Gastrocnemius medialis (tissue), 4 donors: ENCODE results near the gene TRIM47.

Experiments used
- POLR2A ChIP-seq, 2 donors: fragments of 450-650 bp; IDR thresholded peaks; one replicate each; pipeline ENCODE4 v1.6.1; 2017; ENCODE audit warnings: antibody characterized with exemption in 2 of 2, mild to moderate bottlenecking in 2 of 2, moderate library complexity in 2 of 2
- TF ChIP-seq, protein P1 (sequence below), 5 experiments: fragments of 450-650 bp in 3 of 5; fragments of 200-600 bp in 2 of 5; sonication (generic) in 2 of 5; IDR thresholded peaks in 4 of 5; conservative IDR thresholded peaks in 1 of 5; 1 replicate in 4 of 5; 2 replicates in 1 of 5; pipeline ENCODE4 v1.5.1; 2016 to 2019; ENCODE audit warnings: antibody characterized with exemption in 5 of 5, mild to moderate bottlenecking in 3 of 5, moderate library complexity in 3 of 5

DNA sequence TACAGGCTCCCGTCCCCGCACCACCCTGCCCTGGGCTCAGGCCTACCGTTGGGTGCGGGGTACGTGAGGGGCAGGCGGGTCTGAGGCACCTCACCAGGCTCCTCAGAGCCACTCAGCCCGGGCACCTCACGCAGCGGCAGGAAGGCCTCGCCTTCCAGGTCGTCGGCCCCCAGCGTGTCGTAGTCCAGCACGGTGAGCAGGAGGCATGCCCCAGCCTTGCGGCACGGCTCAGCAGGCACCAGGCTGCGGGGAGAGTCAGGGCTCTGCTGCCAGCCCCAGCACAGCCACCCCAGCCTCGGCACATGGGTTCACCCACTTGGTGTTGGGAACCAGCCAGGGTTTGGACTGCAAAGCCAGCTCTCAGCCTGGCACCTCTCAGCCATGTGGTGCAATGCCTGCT, 49.6 kb downstream of the TRIM47 start:
- TF ChIP-seq, protein P1, sequence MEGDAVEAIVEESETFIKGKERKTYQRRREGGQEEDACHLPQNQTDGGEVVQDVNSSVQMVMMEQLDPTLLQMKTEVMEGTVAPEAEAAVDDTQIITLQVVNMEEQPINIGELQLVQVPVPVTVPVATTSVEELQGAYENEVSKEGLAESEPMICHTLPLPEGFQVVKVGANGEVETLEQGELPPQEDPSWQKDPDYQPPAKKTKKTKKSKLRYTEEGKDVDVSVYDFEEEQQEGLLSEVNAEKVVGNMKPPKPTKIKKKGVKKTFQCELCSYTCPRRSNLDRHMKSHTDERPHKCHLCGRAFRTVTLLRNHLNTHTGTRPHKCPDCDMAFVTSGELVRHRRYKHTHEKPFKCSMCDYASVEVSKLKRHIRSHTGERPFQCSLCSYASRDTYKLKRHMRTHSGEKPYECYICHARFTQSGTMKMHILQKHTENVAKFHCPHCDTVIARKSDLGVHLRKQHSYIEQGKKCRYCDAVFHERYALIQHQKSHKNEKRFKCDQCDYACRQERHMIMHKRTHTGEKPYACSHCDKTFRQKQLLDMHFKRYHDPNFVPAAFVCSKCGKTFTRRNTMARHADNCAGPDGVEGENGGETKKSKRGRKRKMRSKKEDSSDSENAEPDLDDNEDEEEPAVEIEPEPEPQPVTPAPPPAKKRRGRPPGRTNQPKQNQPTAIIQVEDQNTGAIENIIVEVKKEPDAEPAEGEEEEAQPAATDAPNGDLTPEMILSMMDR (IDR thresholded peaks at IDR 0.05 in 4 of 5, conservative IDR thresholded peaks at IDR 0.05 in 1 of 5) = no peak
- no peak for TF ChIP-seq POLR2A (IDR thresholded peaks at IDR 0.05)
